ENCODE measurements around the gene CREBZF. TPM values are rescaled to one million over a fixed set of nuclear protein-coding genes. Genes with fewer than 3 reads are reported as not detected.

Gene CREBZF
- total and polyA plus RNA-seq, 2 experiments from 2014 or later = 15.0 to 27.6 TPM

- no peak for TF ChIP-seq EZH2phosphoT487 (IDR thresholded peaks at IDR 0.05; ENCODE audit: insufficient read depth, low read depth)
- TF ChIP-seq EZH2 (IDR thresholded peaks at IDR 0.05; ENCODE audit: insufficient read depth, poor library complexity, severe bottlenecking) = no peak
- H3K9me3 ChIP-seq (ENCODE audit: low read depth) = no peaks in the 10 kb centered on the region
- H3K4me2 ChIP-seq (ENCODE audit: unreplicated experiment) = no peak overlapping the region
- 53 to 61% methylated on average over 3 of the region's 3 CpGs for WGBS, 2 experiments (ENCODE audit: low coverage in 1 of 2, low lambda C conversion rate in 2 of 2, missing lambda C conversion rate in 2 of 2)
- peaks cover 36% of the 10 kb centered on the region for H3K36me3 ChIP-seq (ENCODE audit: low read depth)
- no peak for DNase-seq
- H3K4me3 ChIP-seq = no peak overlapping the region
- H2AFZ ChIP-seq = no peak overlapping the region
- no peak overlapping the region for H3K9ac ChIP-seq
- H4K20me1 ChIP-seq (ENCODE audit: insufficient read depth) = no peaks in the 10 kb centered on the region
- no peak overlapping the region for H3K27ac ChIP-seq
- no peaks in the 10 kb centered on the region for H3K9me2 ChIP-seq (ENCODE audit: insufficient read depth)
- in situ Hi-C loops (cut with MboI) = no loop called here
- peaks cover 83% of the 10 kb centered on the region for H3K79me2 ChIP-seq (ENCODE audit: insufficient read depth)
- H3F3A ChIP-seq (ENCODE audit: insufficient read depth) = peaks cover 83% of the 10 kb centered on the region
- no peaks in the 10 kb centered on the region for H3K27me3 ChIP-seq (replicated peaks; ENCODE audit: insufficient read depth)
- peaks cover 18% of the 10 kb centered on the region for H3K4me1 ChIP-seq (ENCODE audit: insufficient read depth)
Measured at GRCh38 chr11:85652786-85653447, 12.0 kb downstream of the CREBZF start.

GRCh38 chr11:85651118-85651517, 13.8 kb downstream of the CREBZF start:
- no peak overlapping the region for H3K4me2 ChIP-seq (ENCODE audit: unreplicated experiment)
- no peak for DNase-seq
- no peaks in the 10 kb centered on the region for H4K20me1 ChIP-seq (ENCODE audit: insufficient read depth)
- WGBS, 2 experiments (ENCODE audit: low coverage in 1 of 2, low lambda C conversion rate in 2 of 2, missing lambda C conversion rate in 2 of 2) = 95 to 100% methylated on average over 1 of the region's 1 CpG
- peaks cover 21% of the 10 kb centered on the region for H3K4me1 ChIP-seq (ENCODE audit: insufficient read depth)
- H3K9me2 ChIP-seq (ENCODE audit: insufficient read depth) = no peaks in the 10 kb centered on the region
- no peaks in the 10 kb centered on the region for H3K9me3 ChIP-seq (ENCODE audit: low read depth)
- H3K9ac ChIP-seq = no peak overlapping the region
- peaks cover 18% of the 10 kb centered on the region for H3K36me3 ChIP-seq (ENCODE audit: low read depth)
- no peaks in the 10 kb centered on the region for H3K27me3 ChIP-seq (replicated peaks; ENCODE audit: insufficient read depth)
- no peak overlapping the region for H3K4me3 ChIP-seq
- no peak overlapping the region for H2AFZ ChIP-seq
- no peak for TF ChIP-seq EZH2phosphoT487 (IDR thresholded peaks at IDR 0.05; ENCODE audit: insufficient read depth, low read depth)
- no peak for TF ChIP-seq EZH2 (IDR thresholded peaks at IDR 0.05; ENCODE audit: insufficient read depth, poor library complexity, severe bottlenecking)
- H3F3A ChIP-seq (ENCODE audit: insufficient read depth) = peaks cover 66% of the 10 kb centered on the region
- in situ Hi-C loops (cut with MboI) = no loop called here
- no peak overlapping the region for H3K27ac ChIP-seq
- H3K79me2 ChIP-seq (ENCODE audit: insufficient read depth) = peaks cover 71% of the 10 kb centered on the region

- H3K36me3 ChIP-seq (ENCODE audit: low read depth) = no peaks in the 10 kb centered on the region
- in situ Hi-C loops (cut with MboI) = no loop called here
- no peaks in the 10 kb centered on the region for H3K9me3 ChIP-seq (ENCODE audit: low read depth)
- WGBS, 2 experiments (ENCODE audit: low coverage in 1 of 2, low lambda C conversion rate in 2 of 2, missing lambda C conversion rate in 2 of 2) = 1 to 2% methylated on average over 33 of the region's 33 CpGs
- H3K79me2 ChIP-seq (ENCODE audit: insufficient read depth) = peaks cover 40% of the 10 kb centered on the region
- DNase-seq = peak; percentile 93
- no peaks in the 10 kb centered on the region for H3K9me2 ChIP-seq (ENCODE audit: insufficient read depth)
- H3K27me3 ChIP-seq (replicated peaks; ENCODE audit: insufficient read depth) = no peaks in the 10 kb centered on the region
- H3K9ac ChIP-seq = peak within 1 kb of the TSS; percentile 85
- TF ChIP-seq EZH2 (IDR thresholded peaks at IDR 0.05; ENCODE audit: insufficient read depth, poor library complexity, severe bottlenecking) (no peak), EZH2phosphoT487 (IDR thresholded peaks at IDR 0.05; ENCODE audit: insufficient read depth, low read depth) (no peak)
- peak within 1 kb of the TSS; percentile 96 for H2AFZ ChIP-seq
- H3K4me2 ChIP-seq (ENCODE audit: unreplicated experiment) = peak within 1 kb of the TSS; percentile 98
- peaks cover 40% of the 10 kb centered on the region for H3F3A ChIP-seq (ENCODE audit: insufficient read depth)
- H3K4me3 ChIP-seq = peak within 1 kb of the TSS; percentile 90
- no peaks in the 10 kb centered on the region for H4K20me1 ChIP-seq (ENCODE audit: insufficient read depth)
- peaks cover 21% of the 10 kb centered on the region for H3K4me1 ChIP-seq (ENCODE audit: insufficient read depth)
- peak within 1 kb of the TSS; percentile 64 for H3K27ac ChIP-seq
Measured at GRCh38 chr11:85647604-85648299, 17.2 kb downstream of the CREBZF start, which contains the start of gene TMEM126A. TSS of gene TMEM126A (plus strand) at chr11:85647967. CDS start at chr11:85650256, 2,289 bp downstream.

GRCh38 chr11:85647078-85647477, 17.9 kb downstream of the CREBZF start:
- TF ChIP-seq EZH2 (IDR thresholded peaks at IDR 0.05; ENCODE audit: insufficient read depth, poor library complexity, severe bottlenecking) = no peak
- no peak for TF ChIP-seq EZH2phosphoT487 (IDR thresholded peaks at IDR 0.05; ENCODE audit: insufficient read depth, low read depth)
- H3K27ac ChIP-seq = peak overlapping the region; percentile 64
- no peaks in the 10 kb centered on the region for H3K36me3 ChIP-seq (ENCODE audit: low read depth)
- no peaks in the 10 kb centered on the region for H3K27me3 ChIP-seq (replicated peaks; ENCODE audit: insufficient read depth)
- peak overlapping the region; percentile 98 for H3K4me2 ChIP-seq (ENCODE audit: unreplicated experiment)
- peak overlapping the region; percentile 90 for H3K4me3 ChIP-seq
- DNase-seq = peak; percentile 34
- H4K20me1 ChIP-seq (ENCODE audit: insufficient read depth) = no peaks in the 10 kb centered on the region
- WGBS, 2 experiments (ENCODE audit: low coverage in 1 of 2, low lambda C conversion rate in 2 of 2, missing lambda C conversion rate in 2 of 2) = 21 to 23% methylated on average over 2 of the region's 2 CpGs
- H3F3A ChIP-seq (ENCODE audit: insufficient read depth) = peaks cover 39% of the 10 kb centered on the region
- H3K9me3 ChIP-seq (ENCODE audit: low read depth) = no peaks in the 10 kb centered on the region
- in situ Hi-C loops (cut with MboI) = no loop called here
- peak overlapping the region; percentile 96 for H2AFZ ChIP-seq
- peak overlapping the region; percentile 85 for H3K9ac ChIP-seq
- H3K4me1 ChIP-seq (ENCODE audit: insufficient read depth) = peaks cover 21% of the 10 kb centered on the region
- peaks cover 40% of the 10 kb centered on the region for H3K79me2 ChIP-seq (ENCODE audit: insufficient read depth)
- no peaks in the 10 kb centered on the region for H3K9me2 ChIP-seq (ENCODE audit: insufficient read depth)

Data from GM23248 (cell line).